HG02588 (cell line): ENCODE results near the gene HECTD3.

Experiments used
- ATAC-seq: cut with Tn5 transposase; IDR thresholded peaks from one replicate; pipeline ENCODE4 v1.9.1; 2021; ENCODE audit warnings: mild to moderate bottlenecking, moderate library complexity; ENCODE audit not compliant: unreplicated experiment

The HECTD3 gene

GRCh38 chr1:45010855-45011811 is at the start of gene HECTD3:
TSS of gene HECTD3 (minus strand) at chr1:45011324. CDS start at chr1:45011257, 67 bp downstream.
- peak; percentile 56 for ATAC-seq

GRCh38 chr1:45059829-45060228 is 48.7 kb upstream of the HECTD3 start:
- ATAC-seq = no peak

GRCh38 chr1:45057542-45057941 is 46.4 kb upstream of the HECTD3 start:
- no peak for ATAC-seq

GRCh38 chr1:45051005-45051772 is 40.1 kb upstream of the HECTD3 start:
- ATAC-seq = no peak

GRCh38 chr1:45047032-45047431 is 35.9 kb upstream of the HECTD3 start:
- no peak for ATAC-seq

- no peak for ATAC-seq
These were observed 33.8 kb upstream of the HECTD3 start for GRCh38 chr1:45044916-45045315.

- ATAC-seq = no peak
These were observed 32.0 kb upstream of the HECTD3 start for GRCh38 chr1:45043094-45043493.

- no peak for ATAC-seq
These were observed 29.2 kb upstream of the HECTD3 start for GRCh38 chr1:45040297-45040696.

GRCh38 chr1:45038661-45039364 is 27.7 kb upstream of the HECTD3 start:
- ATAC-seq = no peak

GRCh38 chr1:45038240-45038639 is 27.1 kb upstream of the HECTD3 start:
- no peak for ATAC-seq

- no peak for ATAC-seq
These were observed 26.3 kb upstream of the HECTD3 start for GRCh38 chr1:45037456-45037855.

GRCh38 chr1:45035631-45036301 is 24.6 kb upstream of the HECTD3 start:
- ATAC-seq = no peak

- no peak for ATAC-seq
These were observed 22.2 kb upstream of the HECTD3 start for GRCh38 chr1:45033356-45033755.

GRCh38 chr1:45032837-45033236 is 21.7 kb upstream of the HECTD3 start:
- ATAC-seq = no peak

- no peak for ATAC-seq
These were observed 15.3 kb upstream of the HECTD3 start for GRCh38 chr1:45026446-45026845.

GRCh38 chr1:45023663-45024062 is 12.5 kb upstream of the HECTD3 start:
- no peak for ATAC-seq

GRCh38 chr1:45018599-45019230 is 7.6 kb upstream of the HECTD3 start:
- ATAC-seq = peak; percentile 49

- no peak for ATAC-seq
These were observed 5.6 kb upstream of the HECTD3 start for GRCh38 chr1:45016767-45017166.

- ATAC-seq = no peak
These were observed 5.1 kb upstream of the HECTD3 start for GRCh38 chr1:45016090-45016697.

- no peak for ATAC-seq
These were observed 4.6 kb upstream of the HECTD3 start for GRCh38 chr1:45015683-45016082.
